H1 (cell line): Measurements from ENCODE around the gene GRB14. TPM values are rescaled to one million over a fixed set of nuclear protein-coding genes. Genes with fewer than 3 reads are reported as not detected.

ENCODE experiments used
- CTCF ChIA-PET: fragments of 300-600 bp; sonication (Branson Sonifier 250); formaldehyde crosslinking; loops from one replicate; lab custom pipeline; 2021; ENCODE audit not compliant: partially characterized antibody; lab: Charles Lee
- POLR2A ChIA-PET: fragments of 300-600 bp; sonication (Branson Sonifier 250); formaldehyde crosslinking; loops from one replicate; lab custom pipeline; 2021; ENCODE audit warnings: inconsistent platforms; ENCODE audit not compliant: partially characterized antibody; lab: Charles Lee
- DNase-seq, 2 experiments: peaks; one replicate each; pipeline versions ENCODE4 v3.0.0 to v3.0.0-alpha.2; 2010 to 2022; ENCODE audit warnings: low spot score in 2 of 2, low read depth in 1 of 2, mixed read lengths in 1 of 2
- FAIRE-seq: peaks from 2 replicates; lab custom pipeline; 2011; peaks lifted over from hg19 to GRCh38; lab: Jason Lieb, UNC
- H2AFZ ChIP-seq: 2 replicates; pipeline ENCODE4 v1.8.1; 2012; ENCODE audit warnings: low read length, inconsistent platforms
- H2AK5ac ChIP-seq: 2 replicates; pipeline ENCODE4 v1.6.1; 2013; ENCODE audit warnings: low read depth, low read length
- H2BK120ac ChIP-seq: replicated peaks from 2 replicates; pipeline ENCODE3; 2013; ENCODE audit warnings: low read depth, low read length, inconsistent platforms
- H2BK12ac ChIP-seq: 2 replicates; pipeline ENCODE4 v1.6.1; 2013; ENCODE audit warnings: low read depth, low read length
- H2BK15ac ChIP-seq: 2 replicates; pipeline ENCODE4 v1.6.1; 2013; ENCODE audit warnings: low read length
- H2BK20ac ChIP-seq: 2 replicates; pipeline ENCODE4 v1.6.1; 2013; ENCODE audit warnings: low read length
- H2BK5ac ChIP-seq: 2 replicates; pipeline ENCODE4 v1.6.1; 2013; ENCODE audit warnings: low read depth, low read length
- H3K14ac ChIP-seq: 2 replicates; pipeline ENCODE4 v1.6.1; 2013; ENCODE audit warnings: inconsistent platforms; ENCODE audit not compliant: insufficient read length
- H3K18ac ChIP-seq: 2 replicates; pipeline ENCODE4 v1.6.1; 2013; ENCODE audit warnings: low read length; ENCODE audit errors: extremely low read depth
- H3K23ac ChIP-seq: 2 replicates; pipeline ENCODE4 v1.6.1; 2013; ENCODE audit warnings: inconsistent platforms; ENCODE audit not compliant: insufficient read length
- H3K23me2 ChIP-seq: 2 replicates; pipeline ENCODE4 v1.6.1; 2013; ENCODE audit warnings: low read depth, low read length
- H3K27ac ChIP-seq: 2 replicates; pipeline ENCODE4 v1.6.1; 2011; ENCODE audit warnings: low read depth, low read length, inconsistent platforms
- H3K27me3 ChIP-seq, 4 experiments: replicated peaks in 1 of 4; 1 replicate in 1 of 4; 2 replicates in 3 of 4; pipeline versions ENCODE4 v1.6.1 to v1.8.1; 2011 to 2013; ENCODE audit warnings: low read length in 3 of 4, mild to moderate bottlenecking in 3 of 4, inconsistent platforms in 2 of 4, mixed read lengths in 2 of 4, moderate library complexity in 1 of 4; ENCODE audit not compliant: control insufficient read depth in 3 of 4, insufficient read depth in 3 of 4; ENCODE audit errors: extremely low read depth in 1 of 4
- H3K36me3 ChIP-seq, 4 experiments: 2 replicates each; pipeline versions ENCODE4 v1.6.1 to v1.8.1; 2011 to 2013; ENCODE audit warnings: mild to moderate bottlenecking in 4 of 4, low read length in 3 of 4, moderate library complexity in 2 of 4, control low read depth in 1 of 4, inconsistent platforms in 1 of 4; ENCODE audit not compliant: insufficient read depth in 4 of 4, control insufficient read depth in 2 of 4
- H3K4ac ChIP-seq: replicated peaks from 2 replicates; pipeline ENCODE3; 2013; ENCODE audit warnings: low read length, low read depth, mixed read lengths, inconsistent platforms; ENCODE audit not compliant: insufficient read length
- H3K4me1 ChIP-seq, 4 experiments: replicated peaks in 1 of 4; 1 replicate in 1 of 4; 2 replicates in 3 of 4; pipeline versions ENCODE4 v1.6.1 to v1.8.1; 2011 to 2013; ENCODE audit warnings: low read length in 3 of 4, inconsistent platforms in 2 of 4, mixed read lengths in 1 of 4; ENCODE audit not compliant: insufficient read depth in 4 of 4, control insufficient read depth in 3 of 4
- H3K4me2 ChIP-seq, 2 experiments: 2 replicates each; pipeline versions ENCODE4 v1.6.1 to v1.8.1; 2011 to 2013; ENCODE audit warnings: low read depth in 2 of 2, low read length in 2 of 2, control low read depth in 1 of 2, inconsistent platforms in 1 of 2, mild to moderate bottlenecking in 1 of 2; ENCODE audit not compliant: insufficient read depth in 1 of 2
- H3K4me3 ChIP-seq, 4 experiments: fragments of 200-600, 300-600 bp in 1 of 4; sonication (generic), shearing (Covaris generic), sonication (Bioruptor Twin) in 1 of 4; 2 replicates each; pipeline versions ENCODE4 v1.5.1 to v1.8.1; 2011 to 2016; ENCODE audit warnings: low read length in 4 of 4, low read depth in 3 of 4, control low read depth in 2 of 4, inconsistent platforms in 2 of 4, mild to moderate bottlenecking in 2 of 4, mixed read lengths in 1 of 4, moderate library complexity in 1 of 4; ENCODE audit not compliant: insufficient read depth in 2 of 4; ENCODE audit errors: extremely low read depth in 1 of 4
- H3K56ac ChIP-seq: replicated peaks from 2 replicates; pipeline ENCODE3; 2013; ENCODE audit warnings: low read depth, mild to moderate bottlenecking, mixed read lengths, low read length, inconsistent platforms; ENCODE audit not compliant: insufficient read length
- H3K79me1 ChIP-seq: 2 replicates; pipeline ENCODE4 v1.6.1; 2013; ENCODE audit warnings: low read depth, low read length, control low read depth
- H3K79me2 ChIP-seq, 2 experiments: 2 replicates each; pipeline versions ENCODE4 v1.6.1 to v1.8.1; 2012 to 2013; ENCODE audit warnings: low read length in 2 of 2, mild to moderate bottlenecking in 2 of 2, inconsistent platforms in 1 of 2; ENCODE audit not compliant: insufficient read depth in 2 of 2, control insufficient read depth in 1 of 2
- H3K9ac ChIP-seq, 4 experiments: replicated peaks in 1 of 4; 1 replicate in 1 of 4; 2 replicates in 3 of 4; pipeline versions ENCODE4 v1.6.1 to v1.8.1; 2011 to 2013; ENCODE audit warnings: low read depth in 3 of 4, low read length in 3 of 4, control low read depth in 2 of 4, mild to moderate bottlenecking in 2 of 4, moderate library complexity in 2 of 4, inconsistent platforms in 1 of 4; ENCODE audit errors: extremely low read depth in 1 of 4
- H3K9me3 ChIP-seq, 2 experiments: 2 replicates each; pipeline versions ENCODE4 v1.6.1 to v1.8.1; 2012 to 2013; ENCODE audit warnings: mild to moderate bottlenecking in 2 of 2, moderate library complexity in 2 of 2, control low read depth in 1 of 2, inconsistent platforms in 1 of 2, low read depth in 1 of 2, low read length in 1 of 2, mixed read lengths in 1 of 2; ENCODE audit not compliant: insufficient read depth in 2 of 2
- H4K20me1 ChIP-seq, 2 experiments: replicated peaks in 1 of 2; 2 replicates each; pipeline versions ENCODE3 to v1.8.1; 2011 to 2013; ENCODE audit warnings: inconsistent platforms in 2 of 2, low read length in 2 of 2, mild to moderate bottlenecking in 1 of 2; ENCODE audit not compliant: insufficient read depth in 2 of 2, control insufficient read depth in 1 of 2
- H4K5ac ChIP-seq: 2 replicates; pipeline ENCODE4 v1.6.1; 2013; ENCODE audit warnings: low read length, low read depth, mixed read lengths, inconsistent platforms; ENCODE audit not compliant: insufficient read length
- H4K8ac ChIP-seq: 2 replicates; pipeline ENCODE4 v1.8.0; 2013; ENCODE audit warnings: mild to moderate bottlenecking, moderate library complexity, low read length, inconsistent platforms; ENCODE audit not compliant: insufficient read depth; ENCODE audit errors: extremely low read depth
- H4K91ac ChIP-seq: replicated peaks from 2 replicates; pipeline ENCODE3; 2013; ENCODE audit warnings: low read length, mixed read lengths, inconsistent platforms; ENCODE audit not compliant: insufficient read length
- BACH1 ChIP-seq: IDR thresholded peaks from 2 replicates; pipeline ENCODE4 v1.6.1; 2012; ENCODE audit warnings: low read length, improper control_type of control experiment
- BCL11A ChIP-seq, 2 experiments: IDR thresholded peaks; one replicate each; pipeline ENCODE4 v1.6.1; 2011; ENCODE audit warnings: low read depth in 2 of 2, low read length in 2 of 2, mild to moderate bottlenecking in 2 of 2
- BRCA1 ChIP-seq: IDR thresholded peaks from 2 replicates; pipeline ENCODE4 v1.6.1; 2012; ENCODE audit warnings: low read depth, low read length, improper control_type of control experiment
- EP300 ChIP-seq, 2 experiments: IDR thresholded peaks; 1 replicate in 1 of 2; 2 replicates in 1 of 2; pipeline ENCODE4 v1.6.1; 2011 to 2012; ENCODE audit warnings: low read depth in 2 of 2, low read length in 2 of 2, mild to moderate bottlenecking in 2 of 2, borderline replicate concordance in 1 of 2, inconsistent platforms in 1 of 2, moderate library complexity in 1 of 2
- KDM5A ChIP-seq: fragments of 200-600 bp; IDR thresholded peaks from 2 replicates; pipeline ENCODE4 v1.7.1; 2012; ENCODE audit warnings: mild to moderate bottlenecking, low read length, inconsistent platforms, mixed read lengths
- POLR2A ChIP-seq, 2 experiments: IDR thresholded peaks; 1 replicate in 1 of 2; 2 replicates in 1 of 2; pipeline ENCODE4 v1.6.1; 2011; ENCODE audit warnings: low read depth in 2 of 2, low read length in 2 of 2, mild to moderate bottlenecking in 2 of 2; ENCODE audit errors: control extremely low read depth in 1 of 2
- RAD21 ChIP-seq, 2 experiments: IDR thresholded peaks in 1 of 2; conservative IDR thresholded peaks in 1 of 2; 2 replicates each; pipeline ENCODE4 v1.6.1; 2011; ENCODE audit warnings: low read depth in 2 of 2, low read length in 2 of 2, improper control_type of control experiment in 1 of 2, inconsistent platforms in 1 of 2, mild to moderate bottlenecking in 1 of 2, moderate library complexity in 1 of 2
- RFX5 ChIP-seq: IDR thresholded peaks from 2 replicates; pipeline ENCODE4 v1.6.1; 2011; ENCODE audit warnings: low read depth, low read length, improper control_type of control experiment, borderline replicate concordance
- SIRT6 ChIP-seq: IDR thresholded peaks from one replicate; pipeline ENCODE4 v1.7.1; 2012; ENCODE audit warnings: low read length, inconsistent platforms
- SP2 ChIP-seq: IDR thresholded peaks from 2 replicates; pipeline ENCODE4 v1.6.1; 2012; ENCODE audit warnings: mild to moderate bottlenecking, low read length, inconsistent platforms
- TAF1 ChIP-seq: IDR thresholded peaks from 2 replicates; pipeline ENCODE4 v1.6.1; 2011; ENCODE audit warnings: mild to moderate bottlenecking, low read depth, low read length
- TAF7 ChIP-seq: optimal IDR thresholded peaks from 2 replicates; pipeline ENCODE3; 2011; ENCODE audit warnings: low read depth, mild to moderate bottlenecking, inconsistent platforms, low read length, moderate library complexity, borderline replicate concordance
- WGBS, 2 experiments: shearing (Covaris generic) in 1 of 2; methylation state at CpG; one replicate each; pipeline versions ENCODE4 v1.1.6 to v1.1.7; 2013 to 2015; ENCODE audit warnings: low lambda C conversion rate in 2 of 2, mixed read lengths in 2 of 2, inconsistent platforms in 1 of 2, low coverage in 1 of 2, missing lambda C conversion rate in 1 of 2; ENCODE audit not compliant: insufficient replicate concordance in 2 of 2, insufficient coverage in 1 of 2, insufficient read length in 1 of 2; ENCODE audit errors: extremely low coverage in 1 of 2, missing lambda C conversion rate in 1 of 2; 5-methylcytosine and 5-hydroxymethylcytosine counted together
- polyA plus RNA-seq, 7 experiments: library from polyadenylated mRNA; depleted of rRNA in 3 of 7; stranded (reverse) in 5 of 7; unstranded in 2 of 7; fragments of >200 nt in 5 of 7; fragments of 200-250 nt in 2 of 7; gene quantifications; 1 replicate in 5 of 7; 2 replicates in 1 of 7; 4 replicates in 1 of 7; pipeline versions ENCODE4 v1.2.1 to v1.2.3, GENCODE V29; 2011 to 2013; ENCODE audit warnings: missing spikeins in 2 of 7, mixed read lengths in 2 of 7
- total RNA-seq: library from RNA; stranded (reverse); fragmentation: NEBNext Ultra II Directional; extraction: Animal tissue kit (Norgen Biotek cat#: 25700); gene quantifications from 2 replicates; pipeline ENCODE4 v1.2.1, GENCODE V29; 2021

The GRB14 gene
- total and polyA plus RNA-seq, 2 of the 8 experiments (the other 6 are each of a cell fraction or from before 2014, with no cell fraction given), result 2.5 to 11.6 TPM

DNA sequence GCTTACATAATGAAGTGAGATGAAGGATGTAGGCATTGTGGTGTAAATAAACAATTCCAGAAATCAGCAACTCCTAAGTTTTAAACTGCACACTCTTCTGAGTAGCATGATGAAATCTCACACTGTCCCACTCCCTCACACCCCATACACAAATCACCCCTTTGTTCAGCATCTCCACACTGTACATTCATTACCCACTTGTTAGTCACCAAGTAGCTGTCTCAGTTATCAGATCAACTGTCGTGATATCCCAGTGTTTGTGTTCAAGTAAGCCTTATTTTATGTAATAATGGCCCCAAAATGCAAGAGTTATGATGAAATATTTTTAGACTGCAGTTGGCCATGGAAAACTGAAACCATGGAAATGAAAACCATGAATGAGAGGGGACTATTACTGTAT, 135.7 kb downstream of the GRB14 start:
- H3K4me2 ChIP-seq, result no peak overlapping the region
- H4K91ac ChIP-seq, result no peak overlapping the region
- H2BK120ac ChIP-seq, result no peak overlapping the region
- no peak overlapping the region for H3K4me3 ChIP-seq
- no peak overlapping the region for H4K5ac ChIP-seq
- no peaks in the 10 kb centered on the region for H3K79me2 ChIP-seq
- H4K8ac ChIP-seq, result no peak overlapping the region
- no peak overlapping the region for H2BK20ac ChIP-seq
- no peak overlapping the region for H3K14ac ChIP-seq
- H2BK5ac ChIP-seq, result no peak overlapping the region
- no peak overlapping the region for H3K9ac ChIP-seq
- no peak overlapping the region for H2AFZ ChIP-seq
- no peak for DNase-seq
- H3K36me3 ChIP-seq, result no peaks in the 10 kb centered on the region
- no peak for FAIRE-seq
- WGBS, 2 experiments, result 72% methylated on average over 1 of the region's 1 CpG; no CpG with 5 or more reads in 1 of the 2 experiments
- ChIA-PET POLR2A (no interaction called here), CTCF (interaction anchor here (0.9 to 1.4 kb wide), 2 partner anchors 75 to 1315 kb away, joined by 3 to 4 read pairs; no protein-coding TSS in a partner anchor)
- no peaks in the 10 kb centered on the region for H3K27me3 ChIP-seq
- H3K79me1 ChIP-seq, result no peaks in the 10 kb centered on the region
- no peaks in the 10 kb centered on the region for H3K9me3 ChIP-seq
- no peak for TF ChIP-seq POLR2A (IDR thresholded peaks at IDR 0.05; ENCODE audit: control extremely low read depth in 1 of 2, low read depth in 2 of 2, low read length in 2 of 2)
- no peak for TF ChIP-seq BACH1
- no peak for TF ChIP-seq RFX5
- no peak for TF ChIP-seq BRCA1
- no peak for TF ChIP-seq EP300 (IDR thresholded peaks at IDR 0.05; ENCODE audit: borderline replicate concordance in 1 of 2, low read depth in 2 of 2, low read length in 2 of 2)
- TF ChIP-seq BCL11A (IDR thresholded peaks at IDR 0.05; ENCODE audit: low read depth in 2 of 2, low read length in 2 of 2), result no peak
- TF ChIP-seq SP2, result no peak
- no peak for TF ChIP-seq TAF7
- no peak for TF ChIP-seq RAD21 (IDR thresholded peaks at IDR 0.05 in 1 of 2, conservative IDR thresholded peaks at IDR 0.05 in 1 of 2; ENCODE audit: low read depth in 2 of 2, low read length in 2 of 2)
- no peak for TF ChIP-seq TAF1
- no peak for TF ChIP-seq KDM5A
- no peak for TF ChIP-seq SIRT6
- TF ChIP-seq, all 59 proteins: peak for 0
- Histone ChIP-seq H2AK5ac (no peak overlapping the region), H3K27ac (no peak overlapping the region), H3K23me2 (no peaks in the 10 kb centered on the region), H3K18ac (no peak overlapping the region), H3K4ac (no peak overlapping the region), H4K20me1 (no peaks in the 10 kb centered on the region), H3K4me1 (no peaks in the 10 kb centered on the region), H2BK15ac (no peak overlapping the region), H3K23ac (no peak overlapping the region), H2BK12ac (no peak overlapping the region), H3K56ac (no peak overlapping the region)
